CD14-positive monocyte (primary cell): ENCODE measurements around the gene COPG2. TPM values are rescaled to one million over a fixed set of nuclear protein-coding genes. Genes with fewer than 3 reads are reported as not detected.

ENCODE experiments used
- DNase-seq, 3 donors: peaks; one replicate each; pipeline ENCODE4 v3.0.0-alpha.2; 2011 to 2022
- H2AFZ ChIP-seq: 2 replicates; pipeline ENCODE4 v1.6.0; 2012; ENCODE audit warnings: mild to moderate bottlenecking, low read depth, low read length, inconsistent platforms; ENCODE audit not compliant: insufficient read depth, poor library complexity, severe bottlenecking
- H3K27ac ChIP-seq, 2 donors: 1 replicate in 1 of 2; 2 replicates in 1 of 2; pipeline ENCODE4 v1.5.1; 2012 to 2013; ENCODE audit warnings: low read length in 2 of 2, control low read depth in 1 of 2, inconsistent platforms in 1 of 2, low read depth in 1 of 2, mild to moderate bottlenecking in 1 of 2
- H3K27me3 ChIP-seq, 2 donors: one replicate each; pipeline versions ENCODE4 v1.6.0 to v1.6.1; 2011 to 2013; ENCODE audit warnings: low read length in 2 of 2; ENCODE audit not compliant: control insufficient read depth in 2 of 2, insufficient read depth in 2 of 2
- H3K36me3 ChIP-seq, 2 donors: replicated peaks in 1 of 2; 1 replicate in 1 of 2; 2 replicates in 1 of 2; pipeline versions ENCODE4 v1.5.1 to v1.6.1; 2012 to 2013; ENCODE audit warnings: low read length in 2 of 2, control low read depth in 1 of 2, inconsistent platforms in 1 of 2, mild to moderate bottlenecking in 1 of 2; ENCODE audit not compliant: insufficient read depth in 2 of 2, control insufficient read depth in 1 of 2
- H3K4me1 ChIP-seq, 2 donors: 1 replicate in 1 of 2; 2 replicates in 1 of 2; pipeline versions ENCODE4 v1.5.1 to v1.6.1; 2012 to 2013; ENCODE audit warnings: low read length in 2 of 2, control low read depth in 1 of 2, inconsistent platforms in 1 of 2, mild to moderate bottlenecking in 1 of 2, moderate library complexity in 1 of 2; ENCODE audit not compliant: insufficient read depth in 2 of 2, control insufficient read depth in 1 of 2
- H3K4me2 ChIP-seq: replicated peaks from 2 replicates; pipeline ENCODE3; 2012; ENCODE audit warnings: low read length, moderate library complexity, mild to moderate bottlenecking; ENCODE audit not compliant: poor library complexity, severe bottlenecking; ENCODE audit errors: extremely low read depth
- H3K4me3 ChIP-seq, 3 experiments: fragments of 200-600 bp in 1 of 3; sonication (generic) in 1 of 3; replicated peaks in 1 of 3; 1 replicate in 2 of 3; 2 replicates in 1 of 3; pipeline ENCODE4 v1.5.1; 2011 to 2013; ENCODE audit warnings: low read length in 3 of 3, mild to moderate bottlenecking in 3 of 3, control low read depth in 2 of 3, low read depth in 2 of 3, inconsistent platforms in 1 of 3, moderate library complexity in 1 of 3
- H3K79me2 ChIP-seq: 2 replicates; pipeline ENCODE4 v1.6.0; 2012; ENCODE audit warnings: mild to moderate bottlenecking, control low read depth, inconsistent platforms, low read length, moderate library complexity; ENCODE audit not compliant: insufficient read depth
- H3K9ac ChIP-seq: 2 replicates; pipeline ENCODE4 v1.6.0; 2017; ENCODE audit warnings: low read length, mild to moderate bottlenecking; ENCODE audit not compliant: insufficient read depth, poor library complexity, severe bottlenecking
- H3K9me3 ChIP-seq, 2 donors: replicated peaks in 1 of 2; 1 replicate in 1 of 2; 2 replicates in 1 of 2; pipeline versions ENCODE4 v1.5.1 to v1.6.1; 2012 to 2013; ENCODE audit warnings: low read length in 2 of 2, control low read depth in 1 of 2; ENCODE audit not compliant: control insufficient read depth in 1 of 2, insufficient read depth in 1 of 2
- H4K20me1 ChIP-seq: 2 replicates; pipeline ENCODE4 v1.6.0; 2012; ENCODE audit warnings: mild to moderate bottlenecking, low read length, control low read depth, moderate library complexity; ENCODE audit not compliant: insufficient read depth
- H3K27ac Mint-ChIP-seq, 7 donors: one replicate each; pipeline ENCODE4 v1.8.0; 2020; ENCODE audit warnings: mild to moderate bottlenecking in 7 of 7, mixed read lengths in 7 of 7, moderate library complexity in 6 of 7, inconsistent platforms in 2 of 7
- H3K27me3 Mint-ChIP-seq, 3 donors: one replicate each; pipeline ENCODE4 v1.8.0; 2021 to 2022; ENCODE audit warnings: low read depth in 3 of 3, mild to moderate bottlenecking in 3 of 3, mixed read lengths in 3 of 3, moderate library complexity in 3 of 3, inconsistent platforms in 1 of 3
- H3K36me3 Mint-ChIP-seq, 2 donors: one replicate each; pipeline ENCODE4 v1.8.0; 2020; ENCODE audit warnings: mixed read lengths in 2 of 2, inconsistent platforms in 1 of 2, mild to moderate bottlenecking in 1 of 2
- H3K4me1 Mint-ChIP-seq: one replicate; pipeline ENCODE4 v1.8.0; 2020; ENCODE audit warnings: mild to moderate bottlenecking, mixed read lengths
- H3K4me3 Mint-ChIP-seq, 2 donors: one replicate each; pipeline ENCODE4 v1.8.0; 2020; ENCODE audit warnings: mild to moderate bottlenecking in 2 of 2, mixed read lengths in 2 of 2, moderate library complexity in 1 of 2
- H3K9me3 Mint-ChIP-seq, 7 donors: one replicate each; pipeline ENCODE4 v1.8.0; 2020 to 2022; ENCODE audit warnings: mixed read lengths in 7 of 7, mild to moderate bottlenecking in 6 of 7, moderate library complexity in 6 of 7, inconsistent platforms in 2 of 7
- WGBS: methylation state at CpG from one replicate; pipeline ENCODE4 v1.1.5; 2013; ENCODE audit warnings: missing lambda C conversion rate; ENCODE audit not compliant: insufficient coverage; 5-methylcytosine and 5-hydroxymethylcytosine counted together
- intact Hi-C, 2 donors: fragments of 100-400 bp; cut with micrococcal nuclease; formaldehyde crosslinking; loops; one replicate each; pipeline versions ENCODE4 v1.15.0 to v1.15.1; 2023
- polyA plus RNA-seq, 3 donors: library from polyadenylated mRNA; depleted of rRNA in 1 of 3; unstranded in 2 of 3; stranded (reverse) in 1 of 3; fragments of 300-500 nt in 2 of 3; fragments of >200 nt in 1 of 3; fragmentation: Illumina TruSeq in 2 of 3; gene quantifications; 1 replicate in 2 of 3; 2 replicates in 1 of 3; pipeline ENCODE4 v1.2.3, GENCODE V29; 2012 to 2021
- TF ChIP-seq, protein P1 (sequence below): fragments of 200-600 bp; IDR thresholded peaks from one replicate; pipeline ENCODE4 v1.8.0; 2022; ENCODE audit warnings: antibody characterized with exemption, mild to moderate bottlenecking

The COPG2 gene
- polyA plus RNA-seq, 3 donors, result 2.7 to 10.3 (median 9.6) TPM

DNA sequence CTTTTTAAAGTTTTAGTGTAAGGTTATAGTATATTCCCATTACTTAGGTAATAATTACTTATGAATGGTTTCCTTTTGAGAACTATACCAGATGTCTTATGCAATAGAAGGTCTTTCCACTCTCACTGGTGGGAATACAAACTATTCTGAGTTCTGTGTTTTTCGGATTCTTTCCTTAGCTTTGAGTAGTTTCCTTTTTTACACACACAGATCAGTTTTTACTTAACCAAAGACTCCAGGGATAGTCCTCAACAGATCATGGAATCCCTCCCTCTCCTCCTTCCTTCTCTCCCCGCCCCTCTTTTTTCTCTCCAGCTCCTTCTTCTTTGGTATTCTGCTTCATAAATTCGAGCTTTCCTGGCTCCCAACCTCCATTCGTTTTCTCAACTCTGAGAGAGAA lies 13.3 kb downstream of the COPG2 start:
- H3K4me3 Mint-ChIP-seq, result no peak overlapping the region
- H3K79me2 ChIP-seq, result no peaks in the 10 kb centered on the region
- peaks cover 0 to 5% (median 2%) of the 10 kb centered on the region in 7 donors for H3K9me3 Mint-ChIP-seq
- peaks cover 4% of the 10 kb centered on the region for H3K4me1 Mint-ChIP-seq
- TF ChIP-seq, protein P1, sequence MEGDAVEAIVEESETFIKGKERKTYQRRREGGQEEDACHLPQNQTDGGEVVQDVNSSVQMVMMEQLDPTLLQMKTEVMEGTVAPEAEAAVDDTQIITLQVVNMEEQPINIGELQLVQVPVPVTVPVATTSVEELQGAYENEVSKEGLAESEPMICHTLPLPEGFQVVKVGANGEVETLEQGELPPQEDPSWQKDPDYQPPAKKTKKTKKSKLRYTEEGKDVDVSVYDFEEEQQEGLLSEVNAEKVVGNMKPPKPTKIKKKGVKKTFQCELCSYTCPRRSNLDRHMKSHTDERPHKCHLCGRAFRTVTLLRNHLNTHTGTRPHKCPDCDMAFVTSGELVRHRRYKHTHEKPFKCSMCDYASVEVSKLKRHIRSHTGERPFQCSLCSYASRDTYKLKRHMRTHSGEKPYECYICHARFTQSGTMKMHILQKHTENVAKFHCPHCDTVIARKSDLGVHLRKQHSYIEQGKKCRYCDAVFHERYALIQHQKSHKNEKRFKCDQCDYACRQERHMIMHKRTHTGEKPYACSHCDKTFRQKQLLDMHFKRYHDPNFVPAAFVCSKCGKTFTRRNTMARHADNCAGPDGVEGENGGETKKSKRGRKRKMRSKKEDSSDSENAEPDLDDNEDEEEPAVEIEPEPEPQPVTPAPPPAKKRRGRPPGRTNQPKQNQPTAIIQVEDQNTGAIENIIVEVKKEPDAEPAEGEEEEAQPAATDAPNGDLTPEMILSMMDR, result no peak
- H3K27ac Mint-ChIP-seq, result peak overlapping the region in 1 of 7 donors; percentile 33
- H3K36me3 ChIP-seq, result peaks cover 13 to 39% of the 10 kb centered on the region in 2 donors
- no peak overlapping the region for H3K4me3 ChIP-seq
- H3K4me1 ChIP-seq, result no peaks in the 10 kb centered on the region
- H3K9ac ChIP-seq, result no peak overlapping the region
- no peaks in the 10 kb centered on the region for H3K9me3 ChIP-seq
- H3K36me3 Mint-ChIP-seq, result peaks cover 48 to 55% of the 10 kb centered on the region in 2 donors
- 94% methylated on average over 3 of the region's 4 CpGs for WGBS
- no peaks in the 10 kb centered on the region for H3K27me3 ChIP-seq
- H4K20me1 ChIP-seq, result no peaks in the 10 kb centered on the region
- intact Hi-C loops, result no loop called here
- no peak overlapping the region for H3K4me2 ChIP-seq
- no peak for DNase-seq
- peaks cover 0 to 3% (median 0%) of the 10 kb centered on the region in 3 donors for H3K27me3 Mint-ChIP-seq
- no peak overlapping the region for H2AFZ ChIP-seq
- H3K27ac ChIP-seq, result no peak overlapping the region

DNA sequence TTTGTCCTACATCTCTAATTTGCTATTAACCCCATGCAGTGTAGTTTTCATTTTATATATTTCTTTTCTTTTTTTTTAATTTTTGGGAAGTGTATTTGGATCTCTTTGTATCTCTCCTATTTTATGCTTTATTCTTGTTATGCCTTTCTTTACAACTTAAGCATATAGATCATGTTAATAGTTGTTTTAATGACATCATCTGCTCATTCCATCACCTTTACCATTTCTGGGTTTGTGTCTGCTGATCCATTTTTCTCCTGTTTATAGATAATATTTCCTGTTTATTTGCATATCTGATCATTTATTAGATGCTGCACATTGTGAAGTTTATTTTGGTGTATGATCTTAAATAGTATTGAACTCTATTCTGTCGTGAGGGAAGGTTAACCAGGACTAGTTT lies 13.7 kb downstream of the COPG2 start:
- peaks cover 13 to 39% of the 10 kb centered on the region in 2 donors for H3K36me3 ChIP-seq
- TF ChIP-seq, protein P1, result no peak
- H3K36me3 Mint-ChIP-seq, result peaks cover 48 to 55% of the 10 kb centered on the region in 2 donors
- no peak overlapping the region for H3K9ac ChIP-seq
- intact Hi-C loops, result no loop called here
- H3K27ac ChIP-seq, result no peak overlapping the region
- peaks cover 0 to 7% (median 2%) of the 10 kb centered on the region in 7 donors for H3K9me3 Mint-ChIP-seq
- WGBS, result no CpG with 5 or more reads among the region's 1 CpG
- H3K79me2 ChIP-seq, result no peaks in the 10 kb centered on the region
- no peaks in the 10 kb centered on the region for H3K27me3 ChIP-seq
- H3K4me2 ChIP-seq, result no peak overlapping the region
- H3K9me3 ChIP-seq, result no peaks in the 10 kb centered on the region
- H2AFZ ChIP-seq, result no peak overlapping the region
- no peaks in the 10 kb centered on the region for H4K20me1 ChIP-seq
- no peak overlapping the region for H3K4me3 ChIP-seq
- DNase-seq, result no peak
- H3K27me3 Mint-ChIP-seq, result peaks cover 0 to 3% (median 0%) of the 10 kb centered on the region in 3 donors
- H3K4me1 Mint-ChIP-seq, result peaks cover 4% of the 10 kb centered on the region
- H3K4me3 Mint-ChIP-seq, result no peak overlapping the region
- H3K4me1 ChIP-seq, result no peaks in the 10 kb centered on the region
- H3K27ac Mint-ChIP-seq, result no peak overlapping the region
